ENCODE measurements around the gene FOXC2.

Gene FOXC2

GRCh38 chr16:86570558-86571529, 4.2 kb downstream of the FOXC2 start:
- Histone ChIP-seq H3K9me2 (replicated peaks; ENCODE audit: insufficient read depth, low read length) (no peaks in the 10 kb centered on the region), H3K4me3 (ENCODE audit: low read length) (no peak overlapping the region), H3K27ac (ENCODE audit: low read length) (no peak overlapping the region), H3K36me3 (replicated peaks; ENCODE audit: insufficient read depth, low read length) (no peaks in the 10 kb centered on the region), H3F3A (ENCODE audit: insufficient read depth, low read length) (no peaks in the 10 kb centered on the region), H2AFZ (ENCODE audit: low read length) (no peak overlapping the region), H3K9me3 (replicated peaks; ENCODE audit: insufficient read depth, low read length) (no peaks in the 10 kb centered on the region), H3K27me3 (replicated peaks; ENCODE audit: insufficient read depth, low read length) (peaks cover 52% of the 10 kb centered on the region), H3K79me2 (ENCODE audit: low read length) (no peaks in the 10 kb centered on the region), H3K4me1 (ENCODE audit: low read length) (no peaks in the 10 kb centered on the region), H3K9ac (ENCODE audit: low read length) (no peak overlapping the region), H3K4me2 (ENCODE audit: low read depth, low read length) (no peak overlapping the region), H4K20me1 (ENCODE audit: insufficient read depth, low read length) (no peaks in the 10 kb centered on the region)
- no peak for DNase-seq
- no peak for TF ChIP-seq EZH2 (optimal IDR thresholded peaks at IDR 0.05; ENCODE audit: low read depth, low read length)
- TF ChIP-seq, protein P1, sequence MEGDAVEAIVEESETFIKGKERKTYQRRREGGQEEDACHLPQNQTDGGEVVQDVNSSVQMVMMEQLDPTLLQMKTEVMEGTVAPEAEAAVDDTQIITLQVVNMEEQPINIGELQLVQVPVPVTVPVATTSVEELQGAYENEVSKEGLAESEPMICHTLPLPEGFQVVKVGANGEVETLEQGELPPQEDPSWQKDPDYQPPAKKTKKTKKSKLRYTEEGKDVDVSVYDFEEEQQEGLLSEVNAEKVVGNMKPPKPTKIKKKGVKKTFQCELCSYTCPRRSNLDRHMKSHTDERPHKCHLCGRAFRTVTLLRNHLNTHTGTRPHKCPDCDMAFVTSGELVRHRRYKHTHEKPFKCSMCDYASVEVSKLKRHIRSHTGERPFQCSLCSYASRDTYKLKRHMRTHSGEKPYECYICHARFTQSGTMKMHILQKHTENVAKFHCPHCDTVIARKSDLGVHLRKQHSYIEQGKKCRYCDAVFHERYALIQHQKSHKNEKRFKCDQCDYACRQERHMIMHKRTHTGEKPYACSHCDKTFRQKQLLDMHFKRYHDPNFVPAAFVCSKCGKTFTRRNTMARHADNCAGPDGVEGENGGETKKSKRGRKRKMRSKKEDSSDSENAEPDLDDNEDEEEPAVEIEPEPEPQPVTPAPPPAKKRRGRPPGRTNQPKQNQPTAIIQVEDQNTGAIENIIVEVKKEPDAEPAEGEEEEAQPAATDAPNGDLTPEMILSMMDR (IDR thresholded peaks at IDR 0.05; ENCODE audit: low read length), result no peak
- no peak for TF ChIP-seq EZH2phosphoT487 (IDR thresholded peaks at IDR 0.05; ENCODE audit: low read length)

- H3K9me3 ChIP-seq (replicated peaks; ENCODE audit: insufficient read depth, low read length), result no peaks in the 10 kb centered on the region
- no peaks in the 10 kb centered on the region for H3K79me2 ChIP-seq (ENCODE audit: low read length)
- no peaks in the 10 kb centered on the region for H3K9me2 ChIP-seq (replicated peaks; ENCODE audit: insufficient read depth, low read length)
- no peaks in the 10 kb centered on the region for H3F3A ChIP-seq (ENCODE audit: insufficient read depth, low read length)
- TF ChIP-seq, protein P1 (IDR thresholded peaks at IDR 0.05; ENCODE audit: low read length), result no peak
- TF ChIP-seq EZH2 (optimal IDR thresholded peaks at IDR 0.05; ENCODE audit: low read depth, low read length), result no peak
- no peak for TF ChIP-seq EZH2phosphoT487 (IDR thresholded peaks at IDR 0.05; ENCODE audit: low read length)
- no peaks in the 10 kb centered on the region for H3K4me1 ChIP-seq (ENCODE audit: low read length)
- peaks cover 46% of the 10 kb centered on the region for H3K27me3 ChIP-seq (replicated peaks; ENCODE audit: insufficient read depth, low read length)
- H3K4me2 ChIP-seq (ENCODE audit: low read depth, low read length), result no peak overlapping the region
- H3K9ac ChIP-seq (ENCODE audit: low read length), result no peak overlapping the region
- H3K27ac ChIP-seq (ENCODE audit: low read length), result no peak overlapping the region
- H3K36me3 ChIP-seq (replicated peaks; ENCODE audit: insufficient read depth, low read length), result no peaks in the 10 kb centered on the region
- no peak for DNase-seq
- no peak overlapping the region for H2AFZ ChIP-seq (ENCODE audit: low read length)
- no peak overlapping the region for H3K4me3 ChIP-seq (ENCODE audit: low read length)
- no peaks in the 10 kb centered on the region for H4K20me1 ChIP-seq (ENCODE audit: insufficient read depth, low read length)
Measured at GRCh38 chr16:86571530-86571915, 4.9 kb downstream of the FOXC2 start.

- H3F3A ChIP-seq (ENCODE audit: insufficient read depth, low read length), result no peaks in the 10 kb centered on the region
- no peak overlapping the region for H2AFZ ChIP-seq (ENCODE audit: low read length)
- no peaks in the 10 kb centered on the region for H3K79me2 ChIP-seq (ENCODE audit: low read length)
- no peaks in the 10 kb centered on the region for H4K20me1 ChIP-seq (ENCODE audit: insufficient read depth, low read length)
- no peak overlapping the region for H3K4me2 ChIP-seq (ENCODE audit: low read depth, low read length)
- H3K9me3 ChIP-seq (replicated peaks; ENCODE audit: insufficient read depth, low read length), result no peaks in the 10 kb centered on the region
- TF ChIP-seq EZH2phosphoT487 (IDR thresholded peaks at IDR 0.05; ENCODE audit: low read length) (no peak), EZH2 (optimal IDR thresholded peaks at IDR 0.05; ENCODE audit: low read depth, low read length) (no peak)
- TF ChIP-seq, protein P1 (IDR thresholded peaks at IDR 0.05; ENCODE audit: low read length), result no peak
- no peak for DNase-seq
- H3K9ac ChIP-seq (ENCODE audit: low read length), result no peak overlapping the region
- H3K27me3 ChIP-seq (replicated peaks; ENCODE audit: insufficient read depth, low read length), result peaks cover 46% of the 10 kb centered on the region
- H3K4me1 ChIP-seq (ENCODE audit: low read length), result no peaks in the 10 kb centered on the region
- H3K9me2 ChIP-seq (replicated peaks; ENCODE audit: insufficient read depth, low read length), result no peaks in the 10 kb centered on the region
- H3K36me3 ChIP-seq (replicated peaks; ENCODE audit: insufficient read depth, low read length), result no peaks in the 10 kb centered on the region
- H3K27ac ChIP-seq (ENCODE audit: low read length), result no peak overlapping the region
- no peak overlapping the region for H3K4me3 ChIP-seq (ENCODE audit: low read length)
Measured at GRCh38 chr16:86572041-86572521, 5.5 kb downstream of the FOXC2 start.
